NCI-H2227 (cell line): ENCODE data around the gene ADARB2.

Experiments
- DNase-seq: peaks from one replicate; lab custom pipeline; 2025; ENCODE audit not compliant: unreplicated experiment; lab: John Stamatoyannopoulos, UW

ADARB2 gene

GRCh38 chr10:1598393-1599153 is 138.8 kb downstream of the ADARB2 start:
- no peak for DNase-seq

DNA sequence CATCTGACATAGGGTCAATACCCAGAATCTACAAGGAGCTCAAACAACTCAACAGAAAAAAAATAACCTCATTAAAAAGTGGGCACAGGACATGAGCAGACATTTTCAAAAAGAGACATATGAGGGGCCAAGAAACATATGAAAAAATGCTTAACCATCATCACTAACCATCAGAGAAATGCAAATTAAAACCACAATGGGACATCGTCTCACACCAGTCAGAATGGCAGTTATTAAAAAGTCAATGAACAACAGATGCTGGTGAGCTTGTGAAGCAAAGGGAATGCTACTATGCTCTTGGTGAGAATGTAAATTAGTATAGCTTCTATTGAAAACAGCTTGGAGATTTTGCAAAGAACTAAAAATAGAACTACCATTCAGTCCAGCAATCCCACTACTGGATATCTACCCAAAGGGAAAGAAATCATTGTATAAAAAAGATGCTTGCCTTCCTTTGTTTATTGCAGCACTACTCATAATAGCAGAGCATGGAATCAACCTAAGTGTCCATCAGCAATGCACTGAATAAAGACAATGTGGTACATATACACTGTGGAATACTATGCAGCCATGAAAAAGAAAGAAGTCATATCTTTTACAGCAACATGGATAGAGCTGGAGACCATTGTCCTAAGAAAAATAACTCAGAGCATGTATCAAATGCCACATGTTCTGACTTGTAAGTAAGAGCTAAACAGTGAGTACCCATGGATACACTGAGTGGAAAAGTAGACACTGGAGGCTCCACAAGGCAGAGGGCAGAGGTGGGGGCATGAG is 139.8 kb downstream of the ADARB2 start:
- DNase-seq, result no peak

- no peak for DNase-seq
Observed at GRCh38 chr10:1596482-1597099, 140.7 kb downstream of the ADARB2 start.

GRCh38 chr10:1595726-1596125 is 141.6 kb downstream of the ADARB2 start:
- no peak for DNase-seq

GRCh38 chr10:1595242-1595600 is 142.1 kb downstream of the ADARB2 start:
- DNase-seq, result no peak

DNA sequence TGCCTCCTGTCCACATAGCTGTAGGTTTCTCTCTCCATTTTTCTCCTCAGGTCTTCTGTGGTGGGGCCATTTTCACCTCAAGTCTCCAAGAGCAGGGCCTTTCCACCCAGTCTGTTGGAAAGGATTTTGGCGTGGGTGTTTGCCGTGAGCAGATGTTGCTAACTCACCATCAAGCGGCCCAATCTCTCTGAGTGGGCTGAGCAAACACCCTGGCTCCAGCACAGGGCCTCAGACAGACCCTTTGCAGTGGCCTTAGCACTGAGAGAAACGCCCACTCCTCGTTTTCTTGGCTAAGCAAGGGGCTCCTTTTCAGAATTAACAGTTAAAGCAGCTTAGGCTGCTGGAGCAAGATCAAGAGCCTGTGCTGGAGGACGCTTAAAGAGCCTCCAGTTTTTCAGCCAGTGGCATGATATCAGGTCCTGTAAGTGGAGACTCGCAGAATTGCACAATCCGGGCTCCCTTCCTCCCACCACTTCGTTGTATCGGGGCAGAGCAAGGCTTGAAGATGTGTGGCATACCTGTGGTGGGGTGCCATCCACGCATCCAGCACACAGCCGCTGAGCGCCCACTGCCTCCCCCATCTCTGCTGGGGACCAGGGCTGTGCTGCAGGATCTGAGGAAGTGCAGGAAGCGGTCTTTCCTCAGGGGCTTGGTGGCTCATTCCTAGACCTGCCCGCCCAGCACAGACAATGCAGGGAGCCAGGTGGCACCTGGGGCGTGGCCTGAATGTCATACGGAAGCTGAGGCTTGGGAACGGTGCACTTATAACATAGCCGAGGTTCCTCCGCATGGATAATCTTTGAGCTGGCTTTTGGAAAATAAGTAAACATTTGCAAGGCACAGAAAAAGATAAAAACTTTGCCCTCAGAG is 142.7 kb downstream of the ADARB2 start:
- DNase-seq, result no peak

- no peak for DNase-seq
Observed at GRCh38 chr10:1591742-1592141, 145.6 kb downstream of the ADARB2 start.

DNA sequence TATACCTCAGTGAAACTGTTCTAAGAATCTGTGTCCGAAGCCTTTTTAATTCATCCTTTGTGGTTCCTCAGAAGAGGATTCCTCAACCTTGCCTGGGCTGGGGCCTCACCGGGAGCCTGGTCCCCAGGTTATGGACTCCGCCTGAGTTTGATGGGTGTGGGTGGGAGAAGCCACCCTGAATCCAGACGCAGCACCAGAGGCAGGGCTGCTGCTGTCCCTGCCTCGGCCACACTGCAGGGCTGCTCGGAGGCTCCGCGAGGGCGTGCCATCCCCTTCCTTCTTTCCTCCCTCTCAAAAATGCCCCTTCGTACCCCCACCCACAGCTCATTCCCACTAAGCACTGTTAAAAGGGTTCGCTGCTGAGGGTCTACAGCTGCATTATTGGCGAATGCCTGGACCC is 146.3 kb downstream of the ADARB2 start:
- DNase-seq, result no peak

GRCh38 chr10:1589257-1589656 is 148.1 kb downstream of the ADARB2 start:
- DNase-seq, result no peak

- no peak for DNase-seq
Observed at GRCh38 chr10:1582739-1583138, 154.6 kb downstream of the ADARB2 start.

GRCh38 chr10:1581189-1581588 is 156.1 kb downstream of the ADARB2 start:
- DNase-seq, result no peak

DNA sequence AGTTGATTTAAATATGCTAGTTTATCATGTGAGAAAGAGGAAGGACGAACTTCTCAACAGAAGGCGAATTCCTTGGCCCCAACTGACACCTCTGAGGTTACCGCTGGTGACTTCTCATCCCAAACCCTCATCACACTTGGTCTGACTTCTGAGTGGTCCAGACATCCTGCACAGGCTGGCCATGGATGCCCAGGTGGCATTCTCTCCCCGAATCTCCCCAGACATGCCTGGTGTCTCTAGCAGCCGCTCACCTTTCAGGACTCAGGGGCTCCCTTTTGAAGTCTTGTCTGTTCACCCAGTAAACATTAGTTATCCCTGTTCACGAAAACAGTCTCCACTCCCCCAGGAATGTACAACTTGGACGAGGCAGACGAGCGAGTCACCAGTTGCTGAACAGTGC is 157.7 kb downstream of the ADARB2 start:
- DNase-seq, result no peak

GRCh38 chr10:1579141-1579491 is 158.2 kb downstream of the ADARB2 start:
- no peak for DNase-seq

GRCh38 chr10:1578392-1579140 is 158.8 kb downstream of the ADARB2 start:
- no peak for DNase-seq

GRCh38 chr10:1577945-1578344 is 159.4 kb downstream of the ADARB2 start:
- no peak for DNase-seq

- no peak for DNase-seq
Observed at GRCh38 chr10:1577373-1577770, 160.0 kb downstream of the ADARB2 start.

DNA sequence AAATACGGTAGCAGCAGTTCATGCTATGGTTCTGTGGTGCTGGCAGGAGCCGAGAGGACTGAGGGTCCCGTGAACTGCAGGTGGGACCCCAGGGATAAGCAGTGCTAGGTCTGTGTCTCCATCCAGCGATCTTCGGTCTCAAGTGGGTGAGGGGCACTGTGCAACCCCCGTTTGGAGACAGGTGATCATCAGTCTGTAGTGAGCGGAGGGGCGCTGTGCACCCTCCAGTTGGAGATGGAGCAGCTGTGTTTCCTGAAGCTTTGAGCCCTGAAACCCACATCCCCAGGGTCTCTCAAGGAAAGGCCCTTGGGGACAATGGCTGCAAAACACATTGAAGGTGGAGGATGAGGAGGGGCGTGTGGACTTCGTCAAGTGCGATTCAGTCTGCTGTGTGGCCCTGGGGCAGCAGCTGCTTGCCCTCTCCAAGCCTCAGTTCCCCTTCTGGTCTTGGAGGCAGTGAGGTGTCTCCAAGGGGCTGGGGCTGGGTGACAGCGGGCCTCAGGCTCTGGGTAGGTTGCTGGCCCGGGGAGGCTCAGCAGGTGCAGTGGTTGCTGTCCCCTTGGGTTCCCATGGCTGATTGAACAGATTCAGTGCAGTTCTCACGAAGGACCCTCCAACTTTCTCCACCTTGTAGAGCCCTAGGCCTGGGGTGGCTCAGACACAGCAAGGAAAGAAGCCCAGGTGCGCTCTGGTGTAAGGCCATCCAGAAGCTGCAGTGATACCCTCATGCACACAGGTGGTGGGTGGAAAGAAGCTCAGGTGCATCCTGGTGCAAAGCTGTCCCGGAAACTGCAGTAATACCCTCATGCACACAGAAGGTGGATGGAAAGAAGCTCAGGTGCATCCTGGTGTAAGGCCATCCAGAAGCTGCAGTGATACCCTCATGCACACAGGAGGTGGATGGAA is 160.6 kb downstream of the ADARB2 start:
- no peak for DNase-seq

- DNase-seq, result no peak
Observed at GRCh38 chr10:1575481-1576244, 161.7 kb downstream of the ADARB2 start.

DNA sequence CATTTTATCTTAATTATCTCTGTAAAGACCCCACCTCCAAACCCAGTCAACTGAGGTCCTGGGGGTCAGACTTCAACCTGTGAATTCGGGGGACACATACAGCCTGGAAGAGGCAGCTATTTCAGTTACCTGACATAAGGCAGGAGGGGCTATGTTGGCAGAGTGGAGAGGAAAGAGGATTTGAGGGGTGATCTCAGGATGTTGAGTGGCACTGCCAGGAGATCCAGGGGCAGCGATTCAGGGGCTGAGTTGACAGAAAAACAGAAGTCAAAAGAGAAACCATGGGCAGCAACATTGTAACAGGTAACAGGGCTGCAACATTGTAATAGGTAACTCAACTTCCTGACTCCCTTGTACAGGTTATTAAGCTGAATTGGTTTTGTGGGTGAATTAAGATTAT is 162.6 kb downstream of the ADARB2 start:
- DNase-seq, result no peak
